ENCODE results near the gene HIF1A.
"Not testable (repeated sequence)": the region's sequence is repeated elsewhere in the genome, so short reads cannot be mapped to it uniquely, and the experiment has no call there.

HIF1A gene

GRCh38 chr14:61673305-61673704 is 22.0 kb upstream of the HIF1A start:
- DNase-seq (ENCODE audit: low read depth) = no peak

- no peak for DNase-seq (ENCODE audit: low read depth)
These were observed 20.0 kb upstream of the HIF1A start for GRCh38 chr14:61675291-61675690.

GRCh38 chr14:61677479-61677878 is 17.8 kb upstream of the HIF1A start:
- no peak for DNase-seq (ENCODE audit: low read depth)

GRCh38 chr14:61678975-61679374 is 16.3 kb upstream of the HIF1A start:
- DNase-seq (ENCODE audit: low read depth) = no peak

- DNase-seq (ENCODE audit: low read depth) = no peak
These were observed 13.9 kb upstream of the HIF1A start for GRCh38 chr14:61681413-61681812.

GRCh38 chr14:61683108-61683507 is 12.2 kb upstream of the HIF1A start:
- no peak for DNase-seq (ENCODE audit: low read depth)

- DNase-seq (ENCODE audit: low read depth) = no peak
These were observed 5.3 kb upstream of the HIF1A start for GRCh38 chr14:61690039-61690438.

- DNase-seq (ENCODE audit: low read depth) = no peak
These were observed 4.3 kb upstream of the HIF1A start for GRCh38 chr14:61690982-61691381.

- DNase-seq (ENCODE audit: low read depth) = no peak
These were observed 3.8 kb upstream of the HIF1A start for GRCh38 chr14:61691495-61691894.

- DNase-seq (ENCODE audit: low read depth) = no peak
These were observed 1.3 kb upstream of the HIF1A start for GRCh38 chr14:61694039-61694438.

- no peak for DNase-seq (ENCODE audit: low read depth)
These were observed 598 bp downstream of the HIF1A start for GRCh38 chr14:61695695-61696527.

GRCh38 chr14:61696753-61697318 is 1.5 kb downstream of the HIF1A start:
- DNase-seq (ENCODE audit: low read depth) = no peak

GRCh38 chr14:61698206-61698980 is 3.1 kb downstream of the HIF1A start:
- DNase-seq (ENCODE audit: low read depth) = no peak

GRCh38 chr14:61699027-61699426 is 3.7 kb downstream of the HIF1A start:
- DNase-seq (ENCODE audit: low read depth) = no peak

- DNase-seq (ENCODE audit: low read depth) = no peak
These were observed 5.0 kb downstream of the HIF1A start for GRCh38 chr14:61700104-61700886.

- no peak for DNase-seq (ENCODE audit: low read depth)
These were observed 6.6 kb downstream of the HIF1A start for GRCh38 chr14:61701946-61702345.

GRCh38 chr14:61703342-61704129 is 8.2 kb downstream of the HIF1A start:
- DNase-seq (ENCODE audit: low read depth) = no peak

GRCh38 chr14:61704554-61704953 is 9.2 kb downstream of the HIF1A start:
- no peak for DNase-seq (ENCODE audit: low read depth)

GRCh38 chr14:61705017-61705416 is 9.7 kb downstream of the HIF1A start:
- DNase-seq (ENCODE audit: low read depth) = no peak

GRCh38 chr14:61706096-61706690 is 10.9 kb downstream of the HIF1A start:
- DNase-seq (ENCODE audit: low read depth) = no peak

- DNase-seq (ENCODE audit: low read depth) = not testable (repeated sequence)
These were observed 12.5 kb downstream of the HIF1A start for GRCh38 chr14:61707774-61708173.

Measured in GM04503 (cell line).